GM12878 (cell line): ENCODE data around the gene TTYH3. TPM values are rescaled to one million over a fixed set of nuclear protein-coding genes. Genes with fewer than 3 reads are reported as not detected.
A peak's percentile ranks its signal among the peaks of the same experiment; 100 is the strongest.

Experiments
- ATF2 ChIP-seq: IDR thresholded peaks from 2 replicates; pipeline ENCODE4 v1.6.1; 2012; ENCODE audit warnings: low read length, inconsistent platforms
- CREB1 ChIP-seq: IDR thresholded peaks from 2 replicates; pipeline ENCODE4 v1.6.1; 2012; ENCODE audit warnings: low read depth, mild to moderate bottlenecking, inconsistent platforms
- E2F4 ChIP-seq: IDR thresholded peaks from 2 replicates; pipeline ENCODE4 v1.6.1; 2012; ENCODE audit warnings: low read depth, low read length, improper control_type of control experiment
- EGR1 ChIP-seq, 2 experiments: IDR thresholded peaks; 1 replicate in 1 of 2; 2 replicates in 1 of 2; pipeline ENCODE4 v1.6.1; 2011 to 2012; ENCODE audit warnings: low read depth in 2 of 2, low read length in 2 of 2, borderline replicate concordance in 1 of 2, mild to moderate bottlenecking in 1 of 2, moderate library complexity in 1 of 2
- GABPA ChIP-seq: IDR thresholded peaks from 2 replicates; pipeline ENCODE4 v1.6.1; 2014; ENCODE audit warnings: antibody characterized with exemption, low read depth, mild to moderate bottlenecking, inconsistent platforms
- HDAC6 ChIP-seq: fragments of 200-600 bp; sonication (generic); IDR thresholded peaks from one replicate; pipeline ENCODE4 v1.8.0; 2017; ENCODE audit warnings: antibody characterized with exemption; ENCODE audit not compliant: unreplicated experiment
- IKZF1 ChIP-seq: fragments of 450-650 bp; conservative IDR thresholded peaks from 2 replicates; pipeline ENCODE4 v1.6.1; 2017; ENCODE audit warnings: antibody characterized with exemption, mild to moderate bottlenecking
- KAT2A ChIP-seq: conservative IDR thresholded peaks from 2 replicates; pipeline ENCODE4 v1.6.1; 2011; ENCODE audit warnings: low read depth, low read length; ENCODE audit not compliant: control insufficient read depth
- KLF5 ChIP-seq: fragments of 450-650 bp; IDR thresholded peaks from 2 replicates; pipeline ENCODE4 v1.6.1; 2014; ENCODE audit warnings: mild to moderate bottlenecking; ENCODE audit not compliant: partially characterized antibody
- MEF2A ChIP-seq: IDR thresholded peaks from 2 replicates; pipeline ENCODE4 v1.6.1; 2011; ENCODE audit warnings: low read depth, mild to moderate bottlenecking, low read length, moderate library complexity; ENCODE audit not compliant: insufficient read depth
- MTA2 ChIP-seq: fragments of 450-650 bp; IDR thresholded peaks from 2 replicates; pipeline ENCODE4 v1.6.1; 2016; ENCODE audit warnings: low read depth, mild to moderate bottlenecking, moderate library complexity
- NBN ChIP-seq: fragments of 450-650 bp; IDR thresholded peaks from 2 replicates; pipeline ENCODE4 v1.6.1; 2016
- NKRF ChIP-seq: fragments of 450-650 bp; conservative IDR thresholded peaks from 2 replicates; pipeline ENCODE4 v1.6.1; 2017; ENCODE audit warnings: mild to moderate bottlenecking, moderate library complexity
- NR2C2 ChIP-seq: IDR thresholded peaks from 2 replicates; pipeline ENCODE4 v1.6.1; 2011; ENCODE audit warnings: borderline replicate concordance, low read depth; ENCODE audit not compliant: control insufficient read depth, insufficient read length
- PAX8 ChIP-seq: fragments of 450-650 bp; IDR thresholded peaks from 2 replicates; pipeline ENCODE4 v1.6.1; 2017; ENCODE audit warnings: mild to moderate bottlenecking, moderate library complexity
- RAD51 ChIP-seq: fragments of 450-650 bp; IDR thresholded peaks from 2 replicates; pipeline ENCODE4 v1.6.1; 2016; ENCODE audit warnings: moderate library complexity, mild to moderate bottlenecking, inconsistent platforms
- SMAD5 ChIP-seq: IDR thresholded peaks from 2 replicates; pipeline ENCODE4 v1.6.1; 2016; ENCODE audit warnings: antibody characterized with exemption, low read depth
- SRF ChIP-seq, 2 experiments: IDR thresholded peaks; 2 replicates each; pipeline ENCODE4 v1.6.1; 2011; ENCODE audit warnings: low read depth in 2 of 2, low read length in 2 of 2, mild to moderate bottlenecking in 1 of 2, moderate library complexity in 1 of 2
- TBL1XR1 ChIP-seq: IDR thresholded peaks from 2 replicates; pipeline ENCODE4 v1.6.1; 2012; ENCODE audit warnings: low read depth, low read length, improper control_type of control experiment
- TCF12 ChIP-seq: IDR thresholded peaks from 2 replicates; pipeline ENCODE4 v1.6.1; 2011; ENCODE audit warnings: low read depth, mild to moderate bottlenecking, low read length
- polyA plus RNA-seq, 11 experiments: library from polyadenylated mRNA; depleted of rRNA in 4 of 11; unstranded in 6 of 11; stranded (reverse) in 5 of 11; fragments of >200 nt; fragmentation: Nextera tagmentation in 4 of 11; fragmentation: Illumina TruSeq in 1 of 11; extraction: Ambion mirVana in 4 of 11; extraction: Trizol in 1 of 11; gene quantifications; 1 replicate in 1 of 11; 2 replicates in 10 of 11; pipeline versions ENCODE4 v1.2.1 to v1.2.3, GENCODE V29; 2011 to 2016; ENCODE audit warnings: inconsistent platforms in 2 of 11, missing spikeins in 2 of 11, low read depth in 1 of 11
- total RNA-seq, 4 experiments: library from RNA; depleted of rRNA in 3 of 4; stranded (reverse); fragments of >200 nt in 3 of 4; fragmentation: Illumina TruSeq in 1 of 4; extraction: Trizol in 1 of 4; gene quantifications; 2 replicates each; pipeline versions ENCODE4 v1.2.1 to v1.2.3, GENCODE V29; 2013 to 2021
- TF ChIP-seq, protein P1 (sequence below): fragments of 450-650 bp; IDR thresholded peaks from 2 replicates; pipeline ENCODE4 v1.6.1; 2014; ENCODE audit warnings: mild to moderate bottlenecking
- TF ChIP-seq, protein P2 (sequence below): IDR thresholded peaks from 2 replicates; pipeline ENCODE4 v1.6.1; 2011; ENCODE audit warnings: borderline replicate concordance, low read depth, mild to moderate bottlenecking, moderate library complexity, mixed read lengths, low read length; ENCODE audit not compliant: insufficient read depth; ENCODE audit errors: extremely low read length
- TF ChIP-seq, protein P3 (sequence below): IDR thresholded peaks from 2 replicates; pipeline ENCODE4 v1.6.1; 2011; ENCODE audit warnings: low read depth, low read length, improper control_type of control experiment, borderline replicate concordance

The TTYH3 gene
- total and polyA plus RNA-seq, 10 of the 15 experiments (the other 5 are each of a cell fraction or from before 2014, with no cell fraction given), result 0.79 to 71.4 (median 10.5) TPM

DNA sequence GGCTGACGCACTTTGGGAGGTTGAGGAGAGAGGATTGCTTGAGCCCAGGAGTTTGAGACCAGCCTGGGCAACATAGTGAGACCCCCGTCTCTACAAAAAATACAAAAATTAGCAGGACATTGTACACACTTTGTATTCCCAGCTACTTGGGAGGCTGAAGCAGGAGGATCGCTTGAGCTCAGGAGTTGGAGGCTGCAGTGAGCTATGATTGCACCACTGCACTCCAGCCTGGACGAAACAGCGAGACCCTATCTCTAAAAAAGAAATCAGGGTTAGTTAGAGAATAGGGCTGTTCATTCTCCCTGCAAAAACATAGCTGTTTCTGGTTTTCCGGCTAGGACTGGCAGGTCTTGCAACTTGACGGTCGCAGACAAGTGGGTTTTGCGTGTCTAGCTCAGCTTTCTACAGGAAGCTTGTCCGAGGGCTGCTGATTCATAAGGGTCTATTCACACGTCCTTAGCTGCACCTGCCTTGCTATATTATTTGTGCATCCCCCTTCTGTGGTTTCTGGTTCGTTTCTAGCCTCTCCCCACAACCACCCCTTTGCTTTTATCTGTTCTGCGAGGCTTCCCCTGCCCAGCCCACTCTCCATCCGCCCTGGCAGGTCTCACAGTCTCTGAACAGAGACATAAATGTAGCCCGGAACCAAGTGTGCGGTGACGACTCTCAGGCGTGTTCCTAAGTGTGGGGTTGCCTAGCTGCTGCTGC lies 66.9 kb downstream of the TTYH3 start (continued):
- TF ChIP-seq, protein P1, sequence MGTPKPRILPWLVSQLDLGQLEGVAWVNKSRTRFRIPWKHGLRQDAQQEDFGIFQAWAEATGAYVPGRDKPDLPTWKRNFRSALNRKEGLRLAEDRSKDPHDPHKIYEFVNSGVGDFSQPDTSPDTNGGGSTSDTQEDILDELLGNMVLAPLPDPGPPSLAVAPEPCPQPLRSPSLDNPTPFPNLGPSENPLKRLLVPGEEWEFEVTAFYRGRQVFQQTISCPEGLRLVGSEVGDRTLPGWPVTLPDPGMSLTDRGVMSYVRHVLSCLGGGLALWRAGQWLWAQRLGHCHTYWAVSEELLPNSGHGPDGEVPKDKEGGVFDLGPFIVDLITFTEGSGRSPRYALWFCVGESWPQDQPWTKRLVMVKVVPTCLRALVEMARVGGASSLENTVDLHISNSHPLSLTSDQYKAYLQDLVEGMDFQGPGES, result no peak
- peak; percentile 85 for TF ChIP-seq TBL1XR1
- TF ChIP-seq, protein P2, sequence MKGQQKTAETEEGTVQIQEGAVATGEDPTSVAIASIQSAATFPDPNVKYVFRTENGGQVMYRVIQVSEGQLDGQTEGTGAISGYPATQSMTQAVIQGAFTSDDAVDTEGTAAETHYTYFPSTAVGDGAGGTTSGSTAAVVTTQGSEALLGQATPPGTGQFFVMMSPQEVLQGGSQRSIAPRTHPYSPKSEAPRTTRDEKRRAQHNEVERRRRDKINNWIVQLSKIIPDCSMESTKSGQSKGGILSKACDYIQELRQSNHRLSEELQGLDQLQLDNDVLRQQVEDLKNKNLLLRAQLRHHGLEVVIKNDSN, result no peak
- TF ChIP-seq HDAC6, result no peak
- TF ChIP-seq, protein P3, sequence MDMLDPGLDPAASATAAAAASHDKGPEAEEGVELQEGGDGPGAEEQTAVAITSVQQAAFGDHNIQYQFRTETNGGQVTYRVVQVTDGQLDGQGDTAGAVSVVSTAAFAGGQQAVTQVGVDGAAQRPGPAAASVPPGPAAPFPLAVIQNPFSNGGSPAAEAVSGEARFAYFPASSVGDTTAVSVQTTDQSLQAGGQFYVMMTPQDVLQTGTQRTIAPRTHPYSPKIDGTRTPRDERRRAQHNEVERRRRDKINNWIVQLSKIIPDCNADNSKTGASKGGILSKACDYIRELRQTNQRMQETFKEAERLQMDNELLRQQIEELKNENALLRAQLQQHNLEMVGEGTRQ, result no peak
- TF ChIP-seq EGR1 (IDR thresholded peaks at IDR 0.05; ENCODE audit: borderline replicate concordance in 1 of 2, low read depth in 2 of 2, low read length in 2 of 2), result peak in 1 of 2 experiments; percentile 30; a peak in 1 of 3 replicates
- TF ChIP-seq SMAD5, result no peak
- no peak for TF ChIP-seq PAX8
- TF ChIP-seq E2F4, result no peak
- TF ChIP-seq KLF5, result peak; percentile 70
- TF ChIP-seq TCF12, result peak; percentile 98
- no peak for TF ChIP-seq KAT2A
- TF ChIP-seq IKZF1, result peak; percentile 86
- TF ChIP-seq NBN, result peak; percentile 92
- peak; percentile 91 for TF ChIP-seq MTA2
- TF ChIP-seq CREB1, result peak; percentile 72; the same call in 1 of the 2 replicates
- peak; percentile 90 for TF ChIP-seq ATF2
- TF ChIP-seq SRF (IDR thresholded peaks at IDR 0.05; ENCODE audit: low read depth in 2 of 2, low read length in 2 of 2), result no peak
- no peak for TF ChIP-seq NKRF
- TF ChIP-seq RAD51, result no peak
- peak; percentile 82 for TF ChIP-seq MEF2A
- TF ChIP-seq GABPA, result peak; percentile 67; the same call in 1 of the 2 replicates
- TF ChIP-seq NR2C2, result no peak
